Trophoblast cell (in vitro differentiated cells and primary cell): Measurements from ENCODE around the gene ATP5MC2.

Source experiments
- DNase-seq, 2 donors: peaks; one replicate each; pipeline ENCODE4 v3.0.0-alpha.2; 2016
- H2AFZ ChIP-seq: 2 replicates; pipeline ENCODE4 v1.6.1; 2013; ENCODE audit warnings: low read length, moderate library complexity, mild to moderate bottlenecking; ENCODE audit not compliant: insufficient read depth, poor library complexity
- H2AK5ac ChIP-seq: 2 replicates; pipeline ENCODE4 v1.6.1; 2013; ENCODE audit warnings: mild to moderate bottlenecking, low read length
- H2BK120ac ChIP-seq: 2 replicates; pipeline ENCODE4 v1.6.1; 2013; ENCODE audit warnings: low read length, mild to moderate bottlenecking, moderate library complexity; ENCODE audit not compliant: insufficient read depth, poor library complexity
- H2BK12ac ChIP-seq: 2 replicates; pipeline ENCODE4 v1.6.1; 2013; ENCODE audit warnings: mild to moderate bottlenecking, low read length, moderate library complexity
- H2BK5ac ChIP-seq: 2 replicates; pipeline ENCODE4 v1.6.1; 2013; ENCODE audit warnings: low read length, low read depth, moderate library complexity, mild to moderate bottlenecking; ENCODE audit not compliant: poor library complexity
- H3K14ac ChIP-seq: 2 replicates; pipeline ENCODE4 v1.6.1; 2013; ENCODE audit warnings: mild to moderate bottlenecking, low read length
- H3K18ac ChIP-seq: 2 replicates; pipeline ENCODE4 v1.6.1; 2013; ENCODE audit warnings: mild to moderate bottlenecking, low read length
- H3K23ac ChIP-seq: 2 replicates; pipeline ENCODE4 v1.6.1; 2013; ENCODE audit warnings: low read length
- H3K27ac ChIP-seq: 2 replicates; pipeline ENCODE4 v1.5.1; 2013; ENCODE audit warnings: low read depth, mild to moderate bottlenecking, inconsistent platforms, low read length, moderate library complexity
- H3K27me3 ChIP-seq: 2 replicates; pipeline ENCODE4 v1.6.1; 2013; ENCODE audit warnings: inconsistent platforms, mild to moderate bottlenecking, low read length, moderate library complexity; ENCODE audit not compliant: insufficient read depth
- H3K36me3 ChIP-seq, 2 experiments: 1 replicate in 1 of 2; 2 replicates in 1 of 2; pipeline ENCODE4 v1.6.1; 2013; ENCODE audit warnings: low read length in 2 of 2, mild to moderate bottlenecking in 2 of 2, moderate library complexity in 1 of 2; ENCODE audit not compliant: insufficient read depth in 2 of 2, control insufficient read depth in 1 of 2
- H3K4ac ChIP-seq: 2 replicates; pipeline ENCODE4 v1.6.1; 2013; ENCODE audit warnings: low read depth, mild to moderate bottlenecking, low read length, moderate library complexity
- H3K4me1 ChIP-seq, 2 experiments: 1 replicate in 1 of 2; 2 replicates in 1 of 2; pipeline ENCODE4 v1.6.1; 2013; ENCODE audit warnings: low read length in 2 of 2, mild to moderate bottlenecking in 2 of 2, moderate library complexity in 1 of 2; ENCODE audit not compliant: insufficient read depth in 2 of 2, control insufficient read depth in 1 of 2
- H3K4me2 ChIP-seq: 2 replicates; pipeline ENCODE4 v1.6.1; 2013; ENCODE audit warnings: inconsistent platforms, mild to moderate bottlenecking, low read length, moderate library complexity
- H3K4me3 ChIP-seq: 2 replicates; pipeline ENCODE4 v1.5.1; 2013; ENCODE audit warnings: mild to moderate bottlenecking, low read depth, low read length, inconsistent platforms
- H3K79me1 ChIP-seq: one replicate; pipeline ENCODE4 v1.6.1; 2013; ENCODE audit warnings: low read length
- H3K79me2 ChIP-seq: 2 replicates; pipeline ENCODE4 v1.6.1; 2013; ENCODE audit warnings: low read length, mild to moderate bottlenecking; ENCODE audit not compliant: control insufficient read depth, insufficient read depth, poor library complexity
- H3K9ac ChIP-seq: 2 replicates; pipeline ENCODE4 v1.6.1; 2013; ENCODE audit warnings: mild to moderate bottlenecking, low read length
- H3K9me3 ChIP-seq: 2 replicates; pipeline ENCODE4 v1.6.1; 2013; ENCODE audit warnings: low read depth, mild to moderate bottlenecking, control low read depth, inconsistent platforms, low read length; ENCODE audit not compliant: insufficient read depth
- H4K12ac ChIP-seq: 2 replicates; pipeline ENCODE4 v1.6.1; 2013; ENCODE audit warnings: low read depth, mild to moderate bottlenecking, low read length, moderate library complexity
- H4K8ac ChIP-seq: 2 replicates; pipeline ENCODE4 v1.6.1; 2013; ENCODE audit warnings: low read depth, mild to moderate bottlenecking, low read length, moderate library complexity
- H4K91ac ChIP-seq: one replicate; pipeline ENCODE4 v1.6.1; 2013; ENCODE audit warnings: low read depth, mild to moderate bottlenecking, low read length, moderate library complexity
- WGBS: extraction: QIAGEN DNeasy Blood & Tissue Kit; methylation state at CpG from one replicate; pipeline ENCODE4 v1.1.7; 2013; ENCODE audit warnings: missing lambda C conversion rate; ENCODE audit not compliant: insufficient read length, insufficient coverage; ENCODE audit errors: extremely low coverage; 5-methylcytosine and 5-hydroxymethylcytosine counted together

The ATP5MC2 gene

GRCh38 chr12:53617700-53618099, 58.2 kb downstream of the ATP5MC2 start:
- Histone ChIP-seq H2BK5ac (no peak overlapping the region), H3K9ac (no peak overlapping the region)

GRCh38 chr12:53616950-53617349, 58.9 kb downstream of the ATP5MC2 start:
- H3K23ac ChIP-seq: no peak overlapping the region
- no peaks in the 10 kb centered on the region for H3K4me1 ChIP-seq
- no peak overlapping the region for H3K27ac ChIP-seq
- no peak for DNase-seq
- no peaks in the 10 kb centered on the region for H3K79me2 ChIP-seq
- H2AK5ac ChIP-seq: no peak overlapping the region
- H2BK120ac ChIP-seq: no peak overlapping the region
- no peak overlapping the region for H2BK12ac ChIP-seq
- no peak overlapping the region for H3K4me2 ChIP-seq
- no peak overlapping the region for H3K14ac ChIP-seq
- no peaks in the 10 kb centered on the region for H3K9me3 ChIP-seq
- H4K91ac ChIP-seq: no peak overlapping the region
- H4K12ac ChIP-seq: no peak overlapping the region
- WGBS: no CpG with 5 or more reads among the region's 4 CpGs
- no peak overlapping the region for H3K4me3 ChIP-seq
- H3K36me3 ChIP-seq: peaks cover 0 to 4% of the 10 kb centered on the region in 2 experiments
- no peak overlapping the region for H2BK5ac ChIP-seq
- H3K27me3 ChIP-seq: no peaks in the 10 kb centered on the region
- H3K18ac ChIP-seq: no peak overlapping the region
- H4K8ac ChIP-seq: no peak overlapping the region
- no peak overlapping the region for H3K9ac ChIP-seq
- H2AFZ ChIP-seq: no peak overlapping the region
- no peak overlapping the region for H3K4ac ChIP-seq
- H3K79me1 ChIP-seq: no peaks in the 10 kb centered on the region

More at GRCh38 chr12:53617700-53618099, 58.2 kb downstream of the ATP5MC2 start:
- Histone ChIP-seq H2AK5ac (no peak overlapping the region), H3K14ac (no peak overlapping the region), H3K23ac (no peak overlapping the region), H3K4me3 (no peak overlapping the region), H3K18ac (no peak overlapping the region), H3K9me3 (no peaks in the 10 kb centered on the region), H2BK120ac (no peak overlapping the region), H2BK12ac (no peak overlapping the region), H4K12ac (no peak overlapping the region), H3K36me3 (peaks cover 0 to 4% of the 10 kb centered on the region in 2 experiments), H3K79me1 (no peaks in the 10 kb centered on the region), H3K79me2 (no peaks in the 10 kb centered on the region), H3K4me2 (no peak overlapping the region), H3K4me1 (no peaks in the 10 kb centered on the region), H4K8ac (no peak overlapping the region), H2AFZ (no peak overlapping the region), H3K4ac (no peak overlapping the region), H3K27me3 (no peaks in the 10 kb centered on the region), H4K91ac (no peak overlapping the region), H3K27ac (no peak overlapping the region)
- no peak for DNase-seq
- WGBS: no CpG with 5 or more reads among the region's 3 CpGs
